GM21619 (cell line): Measurements from ENCODE around the gene CSTF1.
A peak's percentile ranks its signal among the peaks of the same experiment; 100 is the strongest.

ENCODE experiments used
- ATAC-seq: cut with Tn5 transposase; IDR thresholded peaks from one replicate; pipeline ENCODE4 v1.9.1; 2021; ENCODE audit not compliant: unreplicated experiment

Gene CSTF1

DNA sequence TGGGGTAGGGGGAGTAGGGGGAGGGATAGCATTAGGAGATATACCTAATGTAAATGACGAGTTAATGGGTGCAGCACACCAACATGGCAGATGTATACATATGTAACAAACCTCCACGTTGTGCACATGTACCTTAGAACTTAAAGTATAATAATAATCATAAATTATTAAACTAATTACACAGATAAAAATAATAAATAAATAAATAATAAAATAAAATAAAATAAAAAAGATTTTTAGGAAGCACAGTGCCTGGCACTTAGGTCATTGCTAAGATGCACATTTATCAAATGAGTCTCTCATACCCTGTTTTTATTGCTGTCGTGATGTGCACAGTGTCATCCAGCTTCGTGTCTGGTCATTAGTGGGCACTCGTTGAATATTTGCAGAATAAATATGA is 57.0 kb downstream of the CSTF1 start:
- no peak for ATAC-seq

DNA sequence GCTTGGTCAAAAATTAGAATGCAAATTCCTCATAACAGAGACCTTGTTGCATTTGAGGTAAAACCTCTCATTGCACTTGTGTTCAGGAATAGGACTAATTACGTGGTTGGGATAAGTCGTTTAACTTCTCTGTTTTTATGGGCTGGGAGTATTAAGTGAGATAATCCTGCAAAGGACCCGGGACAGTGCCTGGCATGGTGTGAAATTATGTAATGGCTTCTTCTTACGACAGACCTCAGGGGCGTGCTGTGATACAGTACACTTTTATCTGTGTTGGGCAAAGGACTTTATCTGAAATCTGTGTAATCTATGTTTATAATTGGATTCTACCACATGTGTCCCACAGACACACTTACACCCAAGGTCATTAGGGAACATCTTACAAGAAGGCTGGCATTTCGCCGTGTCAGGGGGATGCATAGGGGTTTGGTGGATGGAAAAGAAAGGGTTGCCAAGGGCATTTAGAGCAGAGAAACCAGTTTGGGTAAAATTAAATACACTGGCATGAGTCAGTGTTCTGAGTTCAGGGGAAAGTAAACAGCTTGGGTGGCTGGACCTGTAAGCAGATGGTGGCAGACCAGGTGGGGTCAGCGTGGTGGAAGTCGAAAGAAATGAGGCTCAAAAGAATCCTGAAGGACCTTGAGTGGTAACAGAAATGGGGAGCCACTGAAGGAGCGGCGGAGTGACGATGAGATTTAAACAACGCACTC is 58.8 kb downstream of the CSTF1 start:
- no peak for ATAC-seq

DNA sequence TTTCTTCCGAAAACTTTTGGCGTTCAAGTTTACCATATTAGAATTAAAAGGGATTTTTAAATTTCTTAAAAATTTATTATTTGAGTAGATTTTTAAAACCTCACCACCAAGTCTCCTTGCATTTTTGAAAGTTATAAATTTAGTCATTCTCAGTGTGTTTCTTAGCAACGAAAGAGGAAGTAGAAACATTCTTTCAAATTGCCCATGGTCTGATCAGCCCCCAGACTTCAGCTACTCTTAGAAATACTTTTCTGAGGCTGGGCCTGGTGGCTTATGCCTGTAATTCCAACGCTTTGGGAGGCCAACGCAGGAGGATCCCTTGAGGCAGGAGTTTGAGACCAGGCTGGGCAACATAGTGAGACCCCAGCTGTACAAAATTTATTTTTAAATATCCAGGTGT is 60.9 kb downstream of the CSTF1 start:
- peak; percentile 66 for ATAC-seq

DNA sequence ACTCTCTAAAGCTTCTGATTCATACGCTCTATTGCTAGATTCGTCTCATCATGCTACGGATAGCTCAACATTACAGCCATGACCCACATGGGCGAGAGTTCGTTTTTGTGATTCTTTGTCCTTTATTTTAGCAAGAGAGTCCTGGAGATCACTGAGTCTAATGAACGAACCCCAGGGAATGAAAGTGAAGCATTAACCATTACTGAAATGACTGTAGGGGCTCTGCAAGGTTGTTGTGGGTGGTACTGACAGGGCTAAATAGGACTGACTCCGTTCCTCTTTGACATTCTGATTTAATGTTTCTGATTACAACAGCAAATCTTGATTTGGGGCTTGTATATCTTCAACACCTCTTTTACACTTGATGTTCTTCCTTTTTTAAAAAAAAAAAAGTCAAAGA is 62.3 kb downstream of the CSTF1 start:
- peak; percentile 88 for ATAC-seq
